Omental fat pad (tissue), 4 donors: ENCODE results near the gene PROM1. TPM values are rescaled to one million over a fixed set of nuclear protein-coding genes. Genes with fewer than 3 reads are reported as not detected.

Experiments
- ATAC-seq: fragments of 150-250 bp; one replicate; pipeline ENCODE4 v1.9.1; 2016; ENCODE audit warnings: mild to moderate bottlenecking, moderate library complexity; ENCODE audit not compliant: low FRiP score
- DNase-seq: peaks from one replicate; pipeline ENCODE4 v3.0.0-alpha.2; 2019; ENCODE audit warnings: low spot score
- CTCF ChIP-seq, 3 donors: fragments of 450-650 bp; IDR thresholded peaks; one replicate each; pipeline ENCODE4 v1.5.1; 2016 to 2017; ENCODE audit warnings: antibody characterized with exemption in 3 of 3, mild to moderate bottlenecking in 3 of 3, moderate library complexity in 2 of 3
- total RNA-seq, 4 donors: library from RNA; depleted of rRNA; stranded (reverse); fragments of >200 nt; gene quantifications; one replicate each; pipeline ENCODE4 v1.1.0, GENCODE V29; 2016

The PROM1 gene
- total RNA-seq, 4 donors from 2014 or later = 0.09 TPM; not detected in 3

GRCh38 chr4:16007471-16008095 lies 76.2 kb downstream of the PROM1 start:
- no peak for ATAC-seq
- no peak for DNase-seq
- TF ChIP-seq CTCF (IDR thresholded peaks at IDR 0.05) = no peak

GRCh38 chr4:16006771-16007446 lies 76.9 kb downstream of the PROM1 start:
- no peak for TF ChIP-seq CTCF (IDR thresholded peaks at IDR 0.05)
- DNase-seq = no peak
- ATAC-seq = no peak

- ATAC-seq (no peak), DNase-seq (no peak)
- no peak for TF ChIP-seq CTCF (IDR thresholded peaks at IDR 0.05)
Measured at GRCh38 chr4:16005676-16006075, 78.1 kb downstream of the PROM1 start.

GRCh38 chr4:16001484-16001858 lies 82.4 kb downstream of the PROM1 start:
- ATAC-seq (peak; percentile 85), DNase-seq (no peak)
- peak in 1 of 3 donors; percentile 56 for TF ChIP-seq CTCF (IDR thresholded peaks at IDR 0.05)

GRCh38 chr4:16000708-16001483 lies 82.9 kb downstream of the PROM1 start:
- no peak for DNase-seq
- ATAC-seq = no peak
- no peak for TF ChIP-seq CTCF (IDR thresholded peaks at IDR 0.05)

GRCh38 chr4:15996773-15997172 lies 87.0 kb downstream of the PROM1 start:
- ATAC-seq = no peak
- DNase-seq = no peak
- no peak for TF ChIP-seq CTCF (IDR thresholded peaks at IDR 0.05)
